Measurements from ENCODE around the gene CD7. TPM values are rescaled to one million over a fixed set of nuclear protein-coding genes. Genes with fewer than 3 reads are reported as not detected.

The CD7 gene
- total and polyA plus RNA-seq, 9 of the 15 experiments (the other 6 are each of a cell fraction or from before 2014, with no cell fraction given): 0.21 to 0.35 TPM; not detected in 7

DNA sequence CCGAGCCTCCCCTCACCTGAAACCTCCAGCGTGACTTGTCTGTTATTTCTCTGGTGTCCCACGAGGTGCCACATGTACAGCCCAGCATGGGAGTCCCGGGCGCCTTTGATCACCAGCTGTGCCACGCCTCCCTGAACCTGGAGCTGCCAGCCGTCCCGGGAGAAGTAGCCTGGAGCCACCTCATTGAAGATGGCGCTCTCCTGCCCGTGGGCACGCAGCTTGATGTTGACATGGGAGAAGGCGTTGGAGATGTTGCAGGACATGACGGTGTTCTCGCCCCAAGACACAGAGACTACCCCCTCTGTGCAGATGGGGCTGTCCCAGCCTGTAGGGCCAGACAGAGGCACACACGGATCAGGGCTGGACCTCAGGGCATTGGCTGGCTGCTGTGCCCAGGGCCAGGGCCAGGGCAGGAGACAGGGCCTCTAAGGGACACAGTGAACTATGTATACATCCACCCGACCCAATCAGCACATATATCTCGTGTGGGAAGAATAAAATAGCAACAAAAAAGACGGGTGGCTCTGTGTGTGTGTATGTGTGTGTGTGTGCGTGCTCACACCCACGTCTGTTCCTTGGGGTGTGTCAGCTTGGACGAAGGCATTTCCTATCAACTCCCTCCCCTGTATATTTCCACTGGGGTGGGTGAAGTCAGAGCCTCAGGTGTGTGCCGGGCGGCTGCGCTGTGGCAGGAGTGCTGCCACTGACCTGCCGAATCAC, 7.3 kb upstream of the CD7 start (continued):
- TF ChIP-seq, protein P1, sequence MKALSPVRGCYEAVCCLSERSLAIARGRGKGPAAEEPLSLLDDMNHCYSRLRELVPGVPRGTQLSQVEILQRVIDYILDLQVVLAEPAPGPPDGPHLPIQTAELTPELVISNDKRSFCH (CRISPR knock-in tag; IDR thresholded peaks at IDR 0.05): no peak
- TF ChIP-seq, protein P1 (tag; IDR thresholded peaks at IDR 0.05): peak; percentile 36; the same call in 1 of the 2 replicates
- TF ChIP-seq ZC3H11A (IDR thresholded peaks at IDR 0.05; ENCODE audit: low read depth, low read length) (no peak), ZNF79 (CRISPR knock-in tag; IDR thresholded peaks at IDR 0.05; ENCODE audit: low read depth) (no peak), SMAD1 (IDR thresholded peaks at IDR 0.05; ENCODE audit: low read depth, low read length, partially characterized antibody) (no peak), ZZZ3 (IDR thresholded peaks at IDR 0.05) (no peak), SREBF1 (IDR thresholded peaks at IDR 0.05; ENCODE audit: borderline replicate concordance, low read depth, low read length) (no peak), MCM2 (IDR thresholded peaks at IDR 0.05; ENCODE audit: low read depth) (no peak), CREBBP (IDR thresholded peaks at IDR 0.05; ENCODE audit: low read depth, low read length) (no peak), GATAD2A (IDR thresholded peaks at IDR 0.05) (0 out of 2 replicates have a peak, but pooled peaks have one; percentile 7), MYBL2 (IDR thresholded peaks at IDR 0.05; ENCODE audit: low read depth) (no peak), MYBL2 (CRISPR knock-in tag; IDR thresholded peaks at IDR 0.05; ENCODE audit: borderline replicate concordance) (no peak), MCM3 (IDR thresholded peaks at IDR 0.05) (no peak), HNRNPK (IDR thresholded peaks at IDR 0.05; ENCODE audit: low read depth, low read length, poor library complexity, severe bottlenecking) (no peak), RBM22 (IDR thresholded peaks at IDR 0.05; ENCODE audit: low read depth, low read length, poor library complexity, severe bottlenecking) (no peak), GABPB2 (CRISPR knock-in tag; conservative IDR thresholded peaks at IDR 0.05) (no peak), MTA3 (IDR thresholded peaks at IDR 0.05; ENCODE audit: borderline replicate concordance) (0 out of 2 replicates have a peak, but pooled peaks have one; percentile 26), TCF7L2 (IDR thresholded peaks at IDR 0.05; ENCODE audit: low read depth, low read length) (no peak)
- TF ChIP-seq, protein P2, sequence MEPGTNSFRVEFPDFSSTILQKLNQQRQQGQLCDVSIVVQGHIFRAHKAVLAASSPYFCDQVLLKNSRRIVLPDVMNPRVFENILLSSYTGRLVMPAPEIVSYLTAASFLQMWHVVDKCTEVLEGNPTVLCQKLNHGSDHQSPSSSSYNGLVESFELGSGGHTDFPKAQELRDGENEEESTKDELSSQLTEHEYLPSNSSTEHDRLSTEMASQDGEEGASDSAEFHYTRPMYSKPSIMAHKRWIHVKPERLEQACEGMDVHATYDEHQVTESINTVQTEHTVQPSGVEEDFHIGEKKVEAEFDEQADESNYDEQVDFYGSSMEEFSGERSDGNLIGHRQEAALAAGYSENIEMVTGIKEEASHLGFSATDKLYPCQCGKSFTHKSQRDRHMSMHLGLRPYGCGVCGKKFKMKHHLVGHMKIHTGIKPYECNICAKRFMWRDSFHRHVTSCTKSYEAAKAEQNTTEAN (CRISPR knock-in tag; IDR thresholded peaks at IDR 0.05): no peak
- TF ChIP-seq, protein P3, sequence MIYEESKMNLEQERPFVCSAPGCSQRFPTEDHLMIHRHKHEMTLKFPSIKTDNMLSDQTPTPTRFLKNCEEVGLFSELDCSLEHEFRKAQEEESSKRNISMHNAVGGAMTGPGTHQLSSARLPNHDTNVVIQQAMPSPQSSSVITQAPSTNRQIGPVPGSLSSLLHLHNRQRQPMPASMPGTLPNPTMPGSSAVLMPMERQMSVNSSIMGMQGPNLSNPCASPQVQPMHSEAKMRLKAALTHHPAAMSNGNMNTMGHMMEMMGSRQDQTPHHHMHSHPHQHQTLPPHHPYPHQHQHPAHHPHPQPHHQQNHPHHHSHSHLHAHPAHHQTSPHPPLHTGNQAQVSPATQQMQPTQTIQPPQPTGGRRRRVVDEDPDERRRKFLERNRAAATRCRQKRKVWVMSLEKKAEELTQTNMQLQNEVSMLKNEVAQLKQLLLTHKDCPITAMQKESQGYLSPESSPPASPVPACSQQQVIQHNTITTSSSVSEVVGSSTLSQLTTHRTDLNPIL (CRISPR knock-in tag; IDR thresholded peaks at IDR 0.05): no peak
- TF ChIP-seq, protein P4, sequence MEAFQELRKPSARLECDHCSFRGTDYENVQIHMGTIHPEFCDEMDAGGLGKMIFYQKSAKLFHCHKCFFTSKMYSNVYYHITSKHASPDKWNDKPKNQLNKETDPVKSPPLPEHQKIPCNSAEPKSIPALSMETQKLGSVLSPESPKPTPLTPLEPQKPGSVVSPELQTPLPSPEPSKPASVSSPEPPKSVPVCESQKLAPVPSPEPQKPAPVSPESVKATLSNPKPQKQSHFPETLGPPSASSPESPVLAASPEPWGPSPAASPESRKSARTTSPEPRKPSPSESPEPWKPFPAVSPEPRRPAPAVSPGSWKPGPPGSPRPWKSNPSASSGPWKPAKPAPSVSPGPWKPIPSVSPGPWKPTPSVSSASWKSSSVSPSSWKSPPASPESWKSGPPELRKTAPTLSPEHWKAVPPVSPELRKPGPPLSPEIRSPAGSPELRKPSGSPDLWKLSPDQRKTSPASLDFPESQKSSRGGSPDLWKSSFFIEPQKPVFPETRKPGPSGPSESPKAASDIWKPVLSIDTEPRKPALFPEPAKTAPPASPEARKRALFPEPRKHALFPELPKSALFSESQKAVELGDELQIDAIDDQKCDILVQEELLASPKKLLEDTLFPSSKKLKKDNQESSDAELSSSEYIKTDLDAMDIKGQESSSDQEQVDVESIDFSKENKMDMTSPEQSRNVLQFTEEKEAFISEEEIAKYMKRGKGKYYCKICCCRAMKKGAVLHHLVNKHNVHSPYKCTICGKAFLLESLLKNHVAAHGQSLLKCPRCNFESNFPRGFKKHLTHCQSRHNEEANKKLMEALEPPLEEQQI (IDR thresholded peaks at IDR 0.05): no peak
- TF ChIP-seq, protein P5, sequence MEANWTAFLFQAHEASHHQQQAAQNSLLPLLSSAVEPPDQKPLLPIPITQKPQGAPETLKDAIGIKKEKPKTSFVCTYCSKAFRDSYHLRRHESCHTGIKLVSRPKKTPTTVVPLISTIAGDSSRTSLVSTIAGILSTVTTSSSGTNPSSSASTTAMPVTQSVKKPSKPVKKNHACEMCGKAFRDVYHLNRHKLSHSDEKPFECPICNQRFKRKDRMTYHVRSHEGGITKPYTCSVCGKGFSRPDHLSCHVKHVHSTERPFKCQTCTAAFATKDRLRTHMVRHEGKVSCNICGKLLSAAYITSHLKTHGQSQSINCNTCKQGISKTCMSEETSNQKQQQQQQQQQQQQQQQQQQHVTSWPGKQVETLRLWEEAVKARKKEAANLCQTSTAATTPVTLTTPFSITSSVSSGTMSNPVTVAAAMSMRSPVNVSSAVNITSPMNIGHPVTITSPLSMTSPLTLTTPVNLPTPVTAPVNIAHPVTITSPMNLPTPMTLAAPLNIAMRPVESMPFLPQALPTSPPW (CRISPR knock-in tag; IDR thresholded peaks at IDR 0.05): no peak

Measured in K562 (cell line).